ENCODE results near the gene ACTR10.

- TF ChIP-seq, protein P1, sequence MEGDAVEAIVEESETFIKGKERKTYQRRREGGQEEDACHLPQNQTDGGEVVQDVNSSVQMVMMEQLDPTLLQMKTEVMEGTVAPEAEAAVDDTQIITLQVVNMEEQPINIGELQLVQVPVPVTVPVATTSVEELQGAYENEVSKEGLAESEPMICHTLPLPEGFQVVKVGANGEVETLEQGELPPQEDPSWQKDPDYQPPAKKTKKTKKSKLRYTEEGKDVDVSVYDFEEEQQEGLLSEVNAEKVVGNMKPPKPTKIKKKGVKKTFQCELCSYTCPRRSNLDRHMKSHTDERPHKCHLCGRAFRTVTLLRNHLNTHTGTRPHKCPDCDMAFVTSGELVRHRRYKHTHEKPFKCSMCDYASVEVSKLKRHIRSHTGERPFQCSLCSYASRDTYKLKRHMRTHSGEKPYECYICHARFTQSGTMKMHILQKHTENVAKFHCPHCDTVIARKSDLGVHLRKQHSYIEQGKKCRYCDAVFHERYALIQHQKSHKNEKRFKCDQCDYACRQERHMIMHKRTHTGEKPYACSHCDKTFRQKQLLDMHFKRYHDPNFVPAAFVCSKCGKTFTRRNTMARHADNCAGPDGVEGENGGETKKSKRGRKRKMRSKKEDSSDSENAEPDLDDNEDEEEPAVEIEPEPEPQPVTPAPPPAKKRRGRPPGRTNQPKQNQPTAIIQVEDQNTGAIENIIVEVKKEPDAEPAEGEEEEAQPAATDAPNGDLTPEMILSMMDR (IDR thresholded peaks at IDR 0.05 in 8 of 11, conservative IDR thresholded peaks at IDR 0.05 in 3 of 11) = no peak
- no peak for TF ChIP-seq POLR2AphosphoS5 (IDR thresholded peaks at IDR 0.05)
Observed at GRCh38 chr14:58272588-58273372, 72.8 kb downstream of the ACTR10 start.

Measured in spleen (tissue), 7 donors.